ENCODE results near the gene NKX1-1.
A peak's percentile ranks its signal among the peaks of the same experiment; 100 is the strongest.
"Not testable (repeated sequence)": the region's sequence is repeated elsewhere in the genome, so short reads cannot be mapped to it uniquely, and the experiment has no call there.

NKX1-1 gene

DNA sequence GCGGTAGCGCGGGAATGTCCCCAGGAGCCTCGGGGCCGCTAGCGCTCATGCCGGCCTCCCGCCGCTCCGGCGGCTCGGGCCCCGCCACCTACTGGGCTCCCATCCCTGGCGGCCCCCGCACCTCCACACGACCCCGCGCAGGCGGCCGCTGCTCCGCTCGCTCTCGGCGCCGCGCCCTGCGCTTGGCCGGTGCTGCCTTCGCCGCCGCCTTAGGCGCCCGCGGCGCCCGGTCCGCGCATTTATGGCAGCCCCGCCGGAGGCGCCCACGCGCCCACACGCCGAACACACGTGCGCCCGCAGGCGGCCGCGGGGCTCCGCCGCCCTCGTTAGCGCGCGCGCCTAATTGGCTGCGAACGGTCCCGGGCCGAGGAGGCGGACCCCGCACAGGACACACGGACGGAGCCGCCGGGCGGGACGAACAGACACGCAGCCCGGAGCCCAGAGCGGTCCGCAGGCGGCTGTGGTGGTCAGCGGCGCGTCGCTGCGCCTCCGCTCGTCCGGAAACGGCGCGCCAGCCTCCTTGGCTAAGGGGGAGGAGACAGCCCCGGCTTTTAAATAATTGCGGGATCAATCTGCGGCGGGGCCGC is at the start of gene NKX1-1:
NKX1-1 (minus strand) TSS at position 49 of the 587 bp plus-strand sequence; CDS start at position 49, 0 bp downstream.
- no peak for DNase-seq (ENCODE audit: low spot score)

DNA sequence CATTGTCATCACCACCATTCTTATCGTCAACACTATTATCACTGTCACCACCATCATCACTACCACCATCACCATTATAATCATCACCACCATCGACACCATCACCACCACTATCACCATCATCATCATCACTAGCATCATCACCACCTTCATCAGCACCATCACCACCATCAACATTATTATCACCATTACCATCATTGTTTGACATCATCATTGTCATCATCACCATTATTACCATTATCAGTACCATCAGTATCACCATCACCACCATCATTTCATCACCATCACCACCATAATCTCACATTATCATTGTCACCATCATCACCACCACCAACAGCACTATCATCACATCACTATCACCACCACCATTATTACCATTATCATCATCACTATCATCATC is 47.5 kb upstream of the NKX1-1 start:
- no peak for DNase-seq (ENCODE audit: low spot score)

DNA sequence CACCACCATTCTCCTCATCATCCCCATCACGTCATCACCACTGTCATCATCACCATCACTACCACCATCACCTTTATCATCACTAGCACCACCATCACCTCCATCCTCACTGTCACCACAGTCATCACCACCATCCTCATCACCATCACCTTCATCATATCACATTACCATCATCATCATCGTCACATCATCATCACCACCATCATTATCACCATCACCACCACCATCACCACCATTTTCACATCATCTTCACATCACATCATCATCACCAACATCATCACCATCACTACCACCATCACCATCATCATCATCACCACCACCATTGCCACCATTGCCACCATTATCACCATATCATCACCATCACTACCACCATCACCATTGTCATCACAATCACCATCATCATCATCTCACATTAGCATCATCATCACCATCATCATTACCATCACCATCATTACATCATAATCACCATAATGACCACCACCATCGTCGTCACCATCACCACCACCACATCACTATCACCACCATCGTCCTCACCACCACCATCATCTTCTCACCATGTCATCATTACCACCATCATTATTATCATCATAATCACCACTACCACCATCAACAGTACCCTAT is 46.3 kb upstream of the NKX1-1 start:
- no peak for DNase-seq (ENCODE audit: low spot score)

DNA sequence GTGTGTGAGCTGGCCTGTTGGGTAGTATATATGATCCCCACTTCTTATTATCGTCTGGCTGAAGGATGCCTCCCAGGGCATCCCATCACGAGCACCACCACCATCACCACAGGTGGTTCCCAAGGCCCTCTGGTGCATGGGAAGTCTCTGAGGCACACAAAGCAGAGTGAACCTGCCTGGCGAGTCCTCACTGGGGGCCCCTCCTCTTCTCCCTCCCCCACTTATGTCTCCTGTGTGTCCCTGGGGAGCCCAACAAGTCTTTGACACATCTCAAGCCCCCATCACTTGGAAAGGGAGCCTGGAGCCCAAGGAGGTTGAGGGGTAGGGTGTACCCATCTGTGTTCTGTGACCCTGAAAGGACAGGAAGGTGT is 45.5 kb upstream of the NKX1-1 start:
- DNase-seq (ENCODE audit: low spot score), result no peak

DNA sequence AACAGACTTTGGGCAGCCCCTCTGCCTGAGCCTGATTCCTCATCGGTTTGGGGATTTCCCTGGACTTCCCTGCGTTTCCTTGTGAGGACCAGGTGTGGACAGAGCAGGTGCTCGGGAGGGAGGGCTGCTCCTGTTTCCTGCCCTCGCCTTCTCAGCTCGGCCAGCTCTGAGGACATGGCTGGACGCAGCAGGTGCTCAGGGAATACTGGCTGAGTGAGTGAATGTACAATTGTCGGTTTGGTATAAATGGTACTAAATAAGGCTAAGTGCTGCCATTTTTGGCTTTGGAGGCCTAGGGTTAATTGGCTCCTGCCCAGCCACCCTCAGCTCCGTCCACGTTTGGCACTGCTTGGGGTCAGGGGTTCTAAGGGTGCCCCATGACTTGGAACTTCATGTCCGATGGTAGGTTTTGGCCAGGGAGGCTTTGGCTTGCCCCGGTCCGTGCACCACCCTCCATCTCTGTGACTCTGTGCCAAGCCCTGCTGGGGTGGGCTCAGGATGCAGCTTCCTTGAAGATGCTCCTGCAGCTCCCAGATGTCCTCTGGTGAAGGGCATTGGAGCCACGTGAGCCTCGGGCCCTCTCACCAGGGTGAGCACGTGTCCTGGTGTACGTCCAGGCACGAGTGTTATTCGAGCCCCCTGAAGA is 45.0 kb upstream of the NKX1-1 start:
- DNase-seq (ENCODE audit: low spot score), result no peak

DNA sequence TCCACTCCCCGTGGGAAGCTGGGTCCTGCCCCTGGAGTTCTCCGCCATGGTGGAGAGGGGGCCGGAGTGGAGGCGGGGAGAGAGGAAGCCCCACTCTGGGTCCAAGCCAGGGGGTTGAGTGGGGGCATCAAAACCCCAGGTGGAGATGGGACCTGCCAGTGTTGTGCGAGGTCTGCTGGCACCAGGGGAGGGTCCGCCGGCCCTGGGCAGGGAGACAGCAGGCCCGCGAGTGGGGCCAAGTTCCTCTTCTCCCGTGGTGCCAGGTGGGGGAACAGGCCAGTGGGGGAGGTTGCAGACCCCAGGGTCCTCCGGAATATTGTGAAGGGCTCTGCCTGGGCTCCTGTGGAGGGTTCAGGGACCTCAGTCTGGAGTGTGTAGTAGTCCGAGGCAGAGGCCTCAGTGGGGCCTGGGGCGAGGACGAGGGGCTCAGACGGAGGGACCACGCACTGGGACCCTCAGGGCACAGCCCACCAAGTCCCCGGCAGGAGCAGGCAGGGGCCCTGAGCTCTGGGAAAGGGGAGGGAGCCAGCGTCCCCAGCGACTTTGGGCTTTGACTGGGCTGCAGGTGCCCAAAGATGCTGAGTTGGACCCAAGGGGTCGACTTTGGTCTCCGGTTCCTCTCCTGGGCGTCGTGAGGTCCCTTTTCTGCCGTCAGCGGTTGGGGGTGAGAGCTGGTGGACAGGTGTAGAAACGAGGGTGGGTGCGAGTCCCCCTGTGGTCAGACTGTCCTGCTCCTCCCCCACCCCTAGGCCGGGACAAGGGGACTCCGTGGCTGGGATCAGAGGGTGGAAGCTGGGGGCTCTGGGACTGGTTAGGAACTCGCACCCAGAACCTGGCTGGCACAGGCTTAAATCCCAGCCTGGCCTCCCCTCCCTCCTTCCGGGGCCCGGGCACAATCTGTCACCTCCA is 43.8 kb upstream of the NKX1-1 start:
- no peak for DNase-seq (ENCODE audit: low spot score)

GRCh38 chr4:1449475-1449832 is 43.2 kb upstream of the NKX1-1 start:
- no peak for DNase-seq (ENCODE audit: low spot score)

DNA sequence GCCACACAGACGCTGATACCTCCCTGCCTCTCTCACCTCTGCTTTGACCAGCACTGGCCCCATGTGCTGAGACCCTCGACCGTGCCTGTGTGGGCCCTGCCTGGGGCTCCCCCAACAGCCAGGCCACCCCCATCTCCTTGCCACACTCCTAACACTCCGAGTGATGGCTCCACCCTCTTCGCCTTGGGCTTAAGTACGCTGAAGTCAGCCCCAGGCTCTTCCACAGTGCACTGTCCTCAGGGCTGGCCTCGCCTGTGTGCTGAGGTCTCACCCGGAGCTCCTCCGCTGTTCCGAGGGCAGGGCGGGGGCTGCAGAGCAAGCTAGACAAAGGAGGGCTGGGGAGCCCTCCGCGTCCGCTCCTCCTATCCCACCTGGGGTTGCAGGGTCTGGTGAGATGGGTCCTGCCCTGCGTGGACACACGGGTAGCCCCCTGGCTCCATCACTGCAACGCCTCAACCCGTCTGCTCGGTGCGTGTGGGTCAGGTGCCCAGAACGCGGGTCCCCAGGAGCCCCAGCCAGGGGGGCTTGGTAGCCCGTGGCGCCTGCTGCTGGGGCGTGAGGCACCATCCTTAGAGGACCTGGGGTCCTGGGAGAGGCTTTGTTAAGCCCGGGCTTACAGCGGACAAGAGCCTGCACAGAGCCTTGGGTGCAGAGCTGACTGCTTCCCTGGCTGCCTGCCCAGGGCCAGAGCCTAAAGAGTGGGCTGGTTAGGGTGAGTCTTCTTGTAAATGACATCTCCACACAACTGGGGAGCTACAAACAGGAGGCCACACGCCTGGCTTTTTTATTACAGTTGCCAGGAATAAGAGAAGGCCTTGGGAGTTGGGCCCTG is 42.6 kb upstream of the NKX1-1 start:
- no peak for DNase-seq (ENCODE audit: low spot score)

DNA sequence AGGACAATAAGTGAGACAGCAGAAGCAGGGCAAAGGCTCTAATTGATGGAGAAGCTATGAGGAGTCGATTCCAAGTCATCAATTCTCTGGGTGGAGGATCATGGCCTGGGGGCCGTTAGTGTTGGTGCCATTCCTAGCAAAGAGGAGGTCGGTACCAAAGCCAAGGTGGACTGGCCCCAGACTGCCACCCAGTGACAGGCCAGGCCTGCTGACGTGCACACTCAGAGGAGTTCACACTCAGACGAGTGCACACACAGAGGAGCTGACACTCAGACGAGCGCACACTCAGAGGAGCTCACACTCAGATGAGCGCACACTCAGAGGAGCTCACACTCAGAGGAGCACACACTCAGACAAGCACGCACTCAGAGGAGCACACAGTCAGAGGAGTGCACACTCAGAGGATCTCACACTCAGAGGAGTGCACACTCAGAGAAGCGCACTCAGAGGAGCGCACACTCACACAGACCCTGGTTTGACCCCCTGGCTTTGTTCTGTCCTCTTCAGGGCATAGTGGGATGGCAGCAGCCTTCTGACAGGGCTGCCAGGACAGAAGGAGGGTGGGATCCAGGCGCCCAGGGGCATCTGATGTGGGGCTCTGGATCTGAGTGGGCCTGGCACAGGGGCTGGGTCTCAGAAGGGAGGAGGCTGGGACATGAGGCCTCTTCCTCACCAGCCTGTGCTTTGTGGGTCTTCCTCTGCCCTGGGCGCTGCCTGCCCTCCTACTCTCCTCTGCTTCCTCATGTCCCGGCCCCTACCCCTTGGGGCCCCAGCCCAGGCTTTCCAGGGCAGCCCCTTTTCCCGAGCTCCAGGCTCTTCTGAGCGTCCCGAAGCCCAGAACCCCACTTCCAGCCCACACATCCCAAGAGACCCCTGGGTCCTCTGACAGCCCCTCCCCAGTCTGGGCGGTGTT is 41.7 kb upstream of the NKX1-1 start:
- DNase-seq (ENCODE audit: low spot score), result no peak

- DNase-seq (ENCODE audit: low spot score), result no peak
Measured at GRCh38 chr4:1446502-1447386, 40.5 kb upstream of the NKX1-1 start.

DNA sequence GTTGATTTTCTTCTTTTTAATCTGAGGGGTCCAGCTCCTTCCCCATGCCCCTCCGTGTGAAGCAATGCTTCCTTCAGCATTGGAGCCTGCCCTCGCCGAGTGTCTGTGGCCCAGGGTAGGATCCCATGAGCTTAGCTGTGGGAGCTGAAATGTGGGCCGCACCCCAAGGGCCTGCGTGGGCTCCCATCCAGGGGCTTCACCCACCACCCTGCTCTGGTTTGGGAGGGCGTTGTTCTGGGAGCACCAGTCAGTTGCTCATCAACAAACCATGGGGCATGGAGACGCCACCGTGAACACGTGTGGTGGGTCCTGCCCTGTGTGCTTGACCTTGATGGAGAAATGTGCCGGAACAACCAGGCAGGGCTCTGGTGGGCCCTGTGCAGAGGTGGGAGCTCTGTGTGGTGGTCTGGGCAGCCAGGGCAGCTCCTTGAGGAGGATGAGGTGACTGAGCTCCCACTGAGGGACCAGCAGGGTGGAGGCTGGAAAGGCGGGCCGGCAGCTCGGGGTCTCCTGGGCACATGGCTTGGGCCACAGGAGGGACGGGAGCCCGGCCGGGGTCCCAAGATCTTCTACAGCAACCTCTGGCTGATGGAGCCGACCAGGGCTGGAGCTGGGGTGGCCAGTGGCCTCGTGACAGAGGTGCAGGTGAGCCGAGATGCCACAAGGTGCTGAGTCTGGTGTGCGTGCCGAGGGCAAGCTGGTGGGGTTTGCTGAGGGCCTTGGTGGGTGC is 39.6 kb upstream of the NKX1-1 start:
- DNase-seq (ENCODE audit: low spot score), result no peak

GRCh38 chr4:1443688-1444172 is 37.5 kb upstream of the NKX1-1 start:
- not testable (repeated sequence) for DNase-seq (ENCODE audit: low spot score)

GRCh38 chr4:1427010-1427409 is 20.8 kb upstream of the NKX1-1 start:
- DNase-seq (ENCODE audit: low spot score), result no peak

GRCh38 chr4:1421657-1422056 is 15.4 kb upstream of the NKX1-1 start:
- no peak for DNase-seq (ENCODE audit: low spot score)

DNA sequence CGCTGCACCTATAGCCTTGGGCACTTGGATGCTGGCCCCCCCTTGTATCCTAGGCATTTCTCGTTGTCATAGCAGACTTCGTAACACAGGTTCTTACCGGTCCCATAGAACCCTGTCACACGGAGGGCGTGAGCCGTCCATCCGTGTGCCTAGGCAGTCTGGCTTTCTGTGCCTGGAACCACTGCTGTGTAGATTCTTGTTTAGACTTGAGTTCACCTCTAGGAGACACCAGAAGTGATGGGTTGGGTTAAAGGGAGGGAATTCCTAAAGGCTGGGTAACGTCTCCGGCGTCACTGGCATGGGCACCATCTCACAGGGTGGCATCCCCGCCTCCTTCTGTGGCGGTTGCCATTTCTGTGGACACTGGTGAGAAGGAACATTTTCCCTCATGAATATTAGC is 13.5 kb upstream of the NKX1-1 start:
- no peak for DNase-seq (ENCODE audit: low spot score)

- no peak for DNase-seq (ENCODE audit: low spot score)
Measured at GRCh38 chr4:1418494-1419285, 12.4 kb upstream of the NKX1-1 start.

GRCh38 chr4:1417522-1418390 is 11.5 kb upstream of the NKX1-1 start:
- DNase-seq (ENCODE audit: low spot score), result peak; percentile 33
